Coronary artery (tissue), 2 donors: Measurements from ENCODE around the gene NXPH3.
A peak's percentile ranks its signal among the peaks of the same experiment; 100 is the strongest.

Experiments used
- DNase-seq: peaks from one replicate; pipeline ENCODE4 v3.0.0-alpha.2; 2017; ENCODE audit warnings: low spot score
- H3K27ac ChIP-seq, 2 donors: fragments of 200-600 bp; sonication (generic); one replicate each; pipeline ENCODE4 v1.5.1; 2016 to 2019
- H3K4me3 ChIP-seq: fragments of 200-600 bp; sonication (generic); 2 replicates; pipeline ENCODE4 v1.5.1; 2016; ENCODE audit warnings: mild to moderate bottlenecking, moderate library complexity
- CTCF ChIP-seq: fragments of 200-600 bp; sonication (generic); IDR thresholded peaks from one replicate; pipeline ENCODE4 v1.5.1; 2019; ENCODE audit warnings: antibody characterized with exemption

NXPH3 gene

GRCh38 chr17:49555495-49556222 is 20.0 kb upstream of the NXPH3 start:
- Histone ChIP-seq H3K27ac (no peak overlapping the region), H3K4me3 (peak overlapping the region; percentile 44)
- no peak for DNase-seq
- no peak for TF ChIP-seq CTCF

- TF ChIP-seq CTCF: peak; percentile 99
- DNase-seq: peak; percentile 78
- Histone ChIP-seq H3K27ac (no peak overlapping the region), H3K4me3 (peak overlapping the region; percentile 44)
Observed at GRCh38 chr17:49556223-49556943, 19.3 kb upstream of the NXPH3 start.

- Histone ChIP-seq H3K27ac (no peak overlapping the region), H3K4me3 (no peak overlapping the region)
- DNase-seq: no peak
- no peak for TF ChIP-seq CTCF
Observed at GRCh38 chr17:49557312-49558024, 18.2 kb upstream of the NXPH3 start.

GRCh38 chr17:49564638-49565037 is 11.0 kb upstream of the NXPH3 start:
- no peak for TF ChIP-seq CTCF
- DNase-seq: no peak
- Histone ChIP-seq H3K4me3 (no peak overlapping the region), H3K27ac (no peak overlapping the region)

GRCh38 chr17:49565948-49566491 is 9.7 kb upstream of the NXPH3 start:
- Histone ChIP-seq H3K27ac (peak overlapping the region; percentile 73 to 82), H3K4me3 (no peak overlapping the region)
- no peak for TF ChIP-seq CTCF
- peak; percentile 92 for DNase-seq

- no peak for TF ChIP-seq CTCF
- Histone ChIP-seq H3K4me3 (no peak overlapping the region), H3K27ac (peak overlapping the region; percentile 82 to 88)
- DNase-seq: peak; percentile 74
Observed at GRCh38 chr17:49566668-49567071, 9.0 kb upstream of the NXPH3 start.
